Neural progenitor cell (in vitro differentiated cells): ENCODE measurements around the gene ATF4. TPM values are rescaled to one million over a fixed set of nuclear protein-coding genes. Genes with fewer than 3 reads are reported as not detected.

Experiments used
- DNase-seq: peaks from one replicate; pipeline ENCODE4 v3.0.0-alpha.2; 2016; ENCODE audit warnings: low spot score
- H2AFZ ChIP-seq: fragments of 200-600 bp; sonication (generic); replicated peaks from 2 replicates; pipeline ENCODE4 v1.6.1; 2016; ENCODE audit warnings: antibody characterized with exemption
- H3F3A ChIP-seq: fragments of 200-600 bp; sonication (generic); 2 replicates; pipeline ENCODE4 v1.6.1; 2016; ENCODE audit warnings: antibody characterized with exemption, low read depth
- H3K27ac ChIP-seq: fragments of 200-600 bp; sonication (generic); 2 replicates; pipeline ENCODE4 v1.5.1; 2016; ENCODE audit warnings: mild to moderate bottlenecking
- H3K27me3 ChIP-seq: fragments of 200-600 bp; sonication (generic); 2 replicates; pipeline ENCODE4 v1.6.1; 2016; ENCODE audit warnings: mild to moderate bottlenecking, moderate library complexity
- H3K36me3 ChIP-seq: fragments of 200-600 bp; sonication (generic); 2 replicates; pipeline ENCODE4 v1.5.1; 2016
- H3K4me1 ChIP-seq: fragments of 200-600 bp; sonication (generic); 2 replicates; pipeline ENCODE4 v1.6.1; 2016; ENCODE audit warnings: mixed run types
- H3K4me2 ChIP-seq: fragments of 200-600 bp; sonication (generic); 2 replicates; pipeline ENCODE4 v1.6.1; 2016
- H3K4me3 ChIP-seq: fragments of 200-600 bp; sonication (generic); 2 replicates; pipeline ENCODE4 v1.5.1; 2016
- H3K79me2 ChIP-seq: fragments of 200-600 bp; sonication (generic); 2 replicates; pipeline ENCODE4 v1.6.1; 2016; ENCODE audit warnings: low read depth
- H3K9ac ChIP-seq: fragments of 200-600 bp; sonication (generic); 2 replicates; pipeline ENCODE4 v1.6.1; 2016
- H3K9me3 ChIP-seq: fragments of 200-600 bp; sonication (generic); 2 replicates; pipeline ENCODE4 v1.5.1; 2016; ENCODE audit warnings: low read depth
- H4K20me1 ChIP-seq: fragments of 200-600 bp; sonication (generic); 2 replicates; pipeline ENCODE4 v1.6.1; 2016; ENCODE audit warnings: low read depth
- H3K27ac Mint-ChIP-seq: 3 replicates; pipeline ENCODE4 v1.8.0; 2021; ENCODE audit warnings: mixed read lengths
- H3K27me3 Mint-ChIP-seq: 2 replicates; pipeline ENCODE4 v1.8.0; 2022; ENCODE audit warnings: low read depth, mild to moderate bottlenecking, inconsistent platforms, moderate library complexity, mixed read lengths; ENCODE audit not compliant: insufficient read depth
- H3K36me3 Mint-ChIP-seq: 3 replicates; pipeline ENCODE4 v1.8.0; 2021; ENCODE audit warnings: mixed read lengths
- H3K4me1 Mint-ChIP-seq: 3 replicates; pipeline ENCODE4 v1.8.0; 2021; ENCODE audit warnings: mixed read lengths
- H3K4me3 Mint-ChIP-seq: 3 replicates; pipeline ENCODE4 v1.8.0; 2021; ENCODE audit warnings: mild to moderate bottlenecking, moderate library complexity, mixed read lengths
- H3K9me3 Mint-ChIP-seq: 3 replicates; pipeline ENCODE4 v1.8.0; 2020; ENCODE audit warnings: mixed read lengths
- EZH2 ChIP-seq: fragments of 200-600 bp; sonication (generic); IDR thresholded peaks from 2 replicates; pipeline ENCODE4 v1.6.1; 2017; ENCODE audit warnings: antibody characterized with exemption, mild to moderate bottlenecking, moderate library complexity
- EZH2phosphoT487 ChIP-seq: fragments of 200-600 bp; sonication (generic); IDR thresholded peaks from 2 replicates; pipeline ENCODE4 v1.6.1; 2017; ENCODE audit warnings: antibody characterized with exemption
- total RNA-seq: library from RNA; depleted of rRNA; stranded (reverse); fragments of >200 nt; gene quantifications from 2 replicates; pipeline ENCODE4 v1.2.3, GENCODE V29; 2015; ENCODE audit warnings: low replicate concordance
- TF ChIP-seq, protein P1 (sequence below): fragments of 200-600 bp; sonication (generic); IDR thresholded peaks from 2 replicates; pipeline ENCODE4 v1.5.1; 2017; ENCODE audit warnings: antibody characterized with exemption, mild to moderate bottlenecking

ATF4 gene
- total RNA-seq, 1 donor from 2014 or later, result 189 TPM

DNA sequence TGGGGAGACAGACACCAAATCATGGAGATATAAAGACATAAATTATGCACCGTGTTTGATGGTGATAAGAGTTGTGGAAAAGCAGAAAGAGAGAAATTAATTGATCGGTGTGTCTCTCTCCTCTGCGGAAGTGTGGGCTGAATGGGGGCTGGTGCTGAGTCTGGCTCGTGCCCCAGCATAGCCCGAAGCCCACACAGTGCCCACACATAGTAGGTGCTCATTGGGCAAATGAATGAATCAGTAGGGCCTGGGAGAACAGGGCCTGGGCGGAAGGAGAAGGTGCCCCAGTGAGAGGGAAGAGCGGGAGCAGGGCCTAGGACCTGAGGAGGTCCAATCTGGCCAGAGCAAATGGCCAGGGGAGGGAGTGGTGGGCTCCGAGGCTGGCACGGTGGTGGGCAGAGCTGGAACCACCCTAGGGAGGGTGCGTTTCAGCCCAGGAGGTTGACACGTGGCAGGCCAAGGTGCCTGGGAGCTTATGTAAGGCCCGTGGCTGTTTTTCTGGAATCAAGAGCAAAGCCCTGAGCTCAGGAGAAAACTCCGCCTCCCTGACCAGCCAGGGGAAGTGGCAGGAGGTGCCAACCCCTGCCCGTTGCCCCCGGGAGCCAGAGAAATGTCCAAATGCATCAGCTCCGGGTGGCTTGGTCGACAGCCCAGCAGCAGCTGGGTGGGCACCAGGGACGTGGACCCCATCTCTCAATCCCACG, 48.1 kb downstream of the ATF4 start:
- Mint-ChIP-seq H3K4me3 (no peak overlapping the region), H3K27ac (no peak overlapping the region), H3K4me1 (no peaks in the 10 kb centered on the region), H3K36me3 (no peaks in the 10 kb centered on the region), H3K27me3 (peaks cover 12% of the 10 kb centered on the region), H3K9me3 (no peaks in the 10 kb centered on the region)
- Histone ChIP-seq H3K36me3 (no peaks in the 10 kb centered on the region), H3K27me3 (no peaks in the 10 kb centered on the region), H2AFZ (no peak overlapping the region), H3F3A (peaks cover 8% of the 10 kb centered on the region), H3K9me3 (no peaks in the 10 kb centered on the region), H3K4me1 (no peaks in the 10 kb centered on the region), H3K4me2 (no peak overlapping the region), H3K4me3 (no peak overlapping the region), H3K9ac (no peak overlapping the region), H3K79me2 (no peaks in the 10 kb centered on the region), H3K27ac (no peak overlapping the region), H4K20me1 (no peaks in the 10 kb centered on the region)
- TF ChIP-seq EZH2phosphoT487 (no peak), EZH2 (no peak)
- TF ChIP-seq, protein P1, sequence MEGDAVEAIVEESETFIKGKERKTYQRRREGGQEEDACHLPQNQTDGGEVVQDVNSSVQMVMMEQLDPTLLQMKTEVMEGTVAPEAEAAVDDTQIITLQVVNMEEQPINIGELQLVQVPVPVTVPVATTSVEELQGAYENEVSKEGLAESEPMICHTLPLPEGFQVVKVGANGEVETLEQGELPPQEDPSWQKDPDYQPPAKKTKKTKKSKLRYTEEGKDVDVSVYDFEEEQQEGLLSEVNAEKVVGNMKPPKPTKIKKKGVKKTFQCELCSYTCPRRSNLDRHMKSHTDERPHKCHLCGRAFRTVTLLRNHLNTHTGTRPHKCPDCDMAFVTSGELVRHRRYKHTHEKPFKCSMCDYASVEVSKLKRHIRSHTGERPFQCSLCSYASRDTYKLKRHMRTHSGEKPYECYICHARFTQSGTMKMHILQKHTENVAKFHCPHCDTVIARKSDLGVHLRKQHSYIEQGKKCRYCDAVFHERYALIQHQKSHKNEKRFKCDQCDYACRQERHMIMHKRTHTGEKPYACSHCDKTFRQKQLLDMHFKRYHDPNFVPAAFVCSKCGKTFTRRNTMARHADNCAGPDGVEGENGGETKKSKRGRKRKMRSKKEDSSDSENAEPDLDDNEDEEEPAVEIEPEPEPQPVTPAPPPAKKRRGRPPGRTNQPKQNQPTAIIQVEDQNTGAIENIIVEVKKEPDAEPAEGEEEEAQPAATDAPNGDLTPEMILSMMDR, result no peak
- DNase-seq, result no peak

DNA sequence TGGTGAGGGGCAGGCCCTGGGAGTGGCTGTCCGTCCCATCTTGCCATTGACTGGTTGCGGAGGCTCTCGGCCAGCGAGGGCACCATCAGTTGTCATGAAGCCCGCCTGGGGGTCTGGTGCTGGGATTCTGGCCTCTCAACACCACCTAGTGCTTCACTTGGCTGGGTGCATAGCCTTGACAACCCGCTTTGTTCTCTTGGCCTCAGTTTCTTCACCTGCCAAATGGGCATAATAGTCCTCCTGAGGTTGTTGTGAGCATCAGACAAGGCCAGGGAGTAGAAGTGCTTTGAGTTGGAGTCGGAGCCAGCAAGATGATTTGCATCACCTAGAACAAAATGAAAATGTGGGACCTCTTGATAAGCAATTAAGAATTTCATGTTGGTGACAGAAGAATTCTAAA, 48.7 kb downstream of the ATF4 start:
- H3F3A ChIP-seq, result peaks cover 2% of the 10 kb centered on the region
- no peaks in the 10 kb centered on the region for H3K9me3 Mint-ChIP-seq

DNA sequence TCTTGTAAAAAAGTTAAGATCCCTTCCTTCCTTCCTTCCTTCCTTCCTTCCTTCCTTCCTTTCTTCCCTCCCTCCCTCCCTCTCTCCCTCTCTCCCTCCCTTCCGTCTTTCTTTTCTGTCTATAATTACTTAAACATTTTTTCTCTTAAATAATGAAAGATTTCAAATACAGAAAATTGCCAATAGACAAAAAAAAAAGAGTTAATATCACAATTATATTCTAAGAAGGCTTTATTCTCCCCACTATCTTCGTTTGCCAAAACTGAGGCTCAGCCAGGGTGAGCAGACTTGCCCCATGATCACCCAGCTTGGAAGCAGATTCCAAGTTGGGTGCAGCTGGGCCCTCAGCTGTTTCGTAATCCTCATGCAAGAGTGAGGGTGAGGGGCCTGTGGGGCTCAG, 49.9 kb downstream of the ATF4 start:
- Histone ChIP-seq H3K36me3 (no peaks in the 10 kb centered on the region), H3K9me3 (no peaks in the 10 kb centered on the region), H3K4me1 (no peaks in the 10 kb centered on the region), H3K9ac (no peak overlapping the region), H3K4me2 (no peak overlapping the region), H3K4me3 (no peak overlapping the region), H3K79me2 (no peaks in the 10 kb centered on the region), H2AFZ (no peak overlapping the region), H4K20me1 (no peaks in the 10 kb centered on the region), H3K27ac (no peak overlapping the region), H3K27me3 (no peaks in the 10 kb centered on the region), H3F3A (no peaks in the 10 kb centered on the region)
- peaks cover 14% of the 10 kb centered on the region for H3K27me3 Mint-ChIP-seq
- H3K9me3 Mint-ChIP-seq, result no peaks in the 10 kb centered on the region
- H3K4me3 Mint-ChIP-seq, result no peak overlapping the region
- H3K4me1 Mint-ChIP-seq, result peaks cover 3% of the 10 kb centered on the region
- TF ChIP-seq EZH2 (no peak), EZH2phosphoT487 (no peak)
- TF ChIP-seq, protein P1, result no peak
- DNase-seq, result no peak
- H3K27ac Mint-ChIP-seq, result no peak overlapping the region
- no peaks in the 10 kb centered on the region for H3K36me3 Mint-ChIP-seq

More for the DNA sequence above, 48.7 kb downstream of the ATF4 start:
- Histone ChIP-seq H3K4me1 (no peaks in the 10 kb centered on the region), H2AFZ (no peak overlapping the region), H3K4me2 (no peak overlapping the region), H3K79me2 (no peaks in the 10 kb centered on the region), H3K9me3 (no peaks in the 10 kb centered on the region), H4K20me1 (no peaks in the 10 kb centered on the region), H3K27ac (no peak overlapping the region), H3K9ac (no peak overlapping the region), H3K36me3 (no peaks in the 10 kb centered on the region), H3K27me3 (no peaks in the 10 kb centered on the region), H3K4me3 (no peak overlapping the region)
- Mint-ChIP-seq H3K4me1 (no peaks in the 10 kb centered on the region), H3K27me3 (peaks cover 13% of the 10 kb centered on the region), H3K4me3 (no peak overlapping the region), H3K27ac (no peak overlapping the region), H3K36me3 (no peaks in the 10 kb centered on the region)
- no peak for DNase-seq
- no peak for TF ChIP-seq EZH2
- TF ChIP-seq, protein P1, result no peak
- TF ChIP-seq EZH2phosphoT487, result no peak
